Loucy (cell line): Measurements from ENCODE around the gene PIGU.

Experiments
- H2AFZ ChIP-seq: fragments of 200-600 bp; sonication (generic); 2 replicates; pipeline ENCODE4 v1.6.0; 2016; ENCODE audit warnings: antibody characterized with exemption, mild to moderate bottlenecking, low read length, moderate library complexity
- H3F3A ChIP-seq: fragments of 200-600 bp; 2 replicates; pipeline ENCODE4 v1.6.0; 2016; ENCODE audit warnings: antibody characterized with exemption, low read depth, mild to moderate bottlenecking
- H3K27me3 ChIP-seq: fragments of 200-600 bp; sonication (generic); 2 replicates; pipeline ENCODE4 v1.6.1; 2014; ENCODE audit warnings: low read length, mild to moderate bottlenecking; ENCODE audit not compliant: insufficient read depth, poor library complexity, severe bottlenecking
- H3K36me3 ChIP-seq: fragments of 200-600 bp; sonication (generic); 2 replicates; pipeline ENCODE4 v1.6.1; 2016; ENCODE audit warnings: low read length; ENCODE audit not compliant: insufficient read depth
- H3K4me1 ChIP-seq: fragments of 200-600 bp; sonication (generic); 2 replicates; pipeline ENCODE4 v1.5.1; 2014; ENCODE audit warnings: low read length, mild to moderate bottlenecking; ENCODE audit not compliant: insufficient read depth, poor library complexity, severe bottlenecking
- H3K4me2 ChIP-seq: fragments of 200-600 bp; sonication (generic); 2 replicates; pipeline ENCODE4 v1.6.0; 2014; ENCODE audit warnings: antibody characterized with exemption, low read length, low read depth, mild to moderate bottlenecking; ENCODE audit not compliant: poor library complexity, severe bottlenecking
- H3K4me3 ChIP-seq: fragments of 200-600 bp; sonication (generic); 2 replicates; pipeline ENCODE4 v1.5.1; 2014; ENCODE audit warnings: low read length, mild to moderate bottlenecking, mixed read lengths; ENCODE audit not compliant: poor library complexity, severe bottlenecking
- H3K79me2 ChIP-seq: fragments of 200-600 bp; sonication (generic); 2 replicates; pipeline ENCODE4 v1.6.1; 2014; ENCODE audit warnings: low read length; ENCODE audit not compliant: insufficient read depth
- H3K9ac ChIP-seq: fragments of 200-600 bp; sonication (generic); 2 replicates; pipeline ENCODE4 v1.6.0; 2014; ENCODE audit warnings: mild to moderate bottlenecking, low read depth, low read length, moderate library complexity; ENCODE audit not compliant: poor library complexity, severe bottlenecking
- H3K9me2 ChIP-seq: fragments of 200-600 bp; sonication (generic); replicated peaks from 2 replicates; pipeline ENCODE4 v1.6.1; 2016; ENCODE audit warnings: low read depth, low read length, mixed read lengths
- H3K9me3 ChIP-seq: fragments of 200-600 bp; sonication (generic); 2 replicates; pipeline ENCODE4 v1.6.1; 2014; ENCODE audit warnings: mild to moderate bottlenecking, antibody characterized with exemption, low read length, low read depth; ENCODE audit not compliant: insufficient read depth
- H4K20me1 ChIP-seq: fragments of 200-600 bp; sonication (generic); 2 replicates; pipeline ENCODE4 v1.6.0; 2014; ENCODE audit warnings: antibody characterized with exemption, low read length, mild to moderate bottlenecking; ENCODE audit not compliant: insufficient read depth, poor library complexity, severe bottlenecking
- EZH2phosphoT487 ChIP-seq: fragments of 200-600 bp; IDR thresholded peaks from 2 replicates; pipeline ENCODE4 v1.6.1; 2018; ENCODE audit warnings: antibody characterized with exemption, mild to moderate bottlenecking, moderate library complexity, borderline replicate concordance
- TF ChIP-seq, protein P1 (sequence below): fragments of 200-600 bp; sonication (generic); conservative IDR thresholded peaks from 2 replicates; pipeline ENCODE4 v1.5.1; 2014; ENCODE audit warnings: mild to moderate bottlenecking, antibody characterized with exemption, low read length

Gene PIGU

DNA sequence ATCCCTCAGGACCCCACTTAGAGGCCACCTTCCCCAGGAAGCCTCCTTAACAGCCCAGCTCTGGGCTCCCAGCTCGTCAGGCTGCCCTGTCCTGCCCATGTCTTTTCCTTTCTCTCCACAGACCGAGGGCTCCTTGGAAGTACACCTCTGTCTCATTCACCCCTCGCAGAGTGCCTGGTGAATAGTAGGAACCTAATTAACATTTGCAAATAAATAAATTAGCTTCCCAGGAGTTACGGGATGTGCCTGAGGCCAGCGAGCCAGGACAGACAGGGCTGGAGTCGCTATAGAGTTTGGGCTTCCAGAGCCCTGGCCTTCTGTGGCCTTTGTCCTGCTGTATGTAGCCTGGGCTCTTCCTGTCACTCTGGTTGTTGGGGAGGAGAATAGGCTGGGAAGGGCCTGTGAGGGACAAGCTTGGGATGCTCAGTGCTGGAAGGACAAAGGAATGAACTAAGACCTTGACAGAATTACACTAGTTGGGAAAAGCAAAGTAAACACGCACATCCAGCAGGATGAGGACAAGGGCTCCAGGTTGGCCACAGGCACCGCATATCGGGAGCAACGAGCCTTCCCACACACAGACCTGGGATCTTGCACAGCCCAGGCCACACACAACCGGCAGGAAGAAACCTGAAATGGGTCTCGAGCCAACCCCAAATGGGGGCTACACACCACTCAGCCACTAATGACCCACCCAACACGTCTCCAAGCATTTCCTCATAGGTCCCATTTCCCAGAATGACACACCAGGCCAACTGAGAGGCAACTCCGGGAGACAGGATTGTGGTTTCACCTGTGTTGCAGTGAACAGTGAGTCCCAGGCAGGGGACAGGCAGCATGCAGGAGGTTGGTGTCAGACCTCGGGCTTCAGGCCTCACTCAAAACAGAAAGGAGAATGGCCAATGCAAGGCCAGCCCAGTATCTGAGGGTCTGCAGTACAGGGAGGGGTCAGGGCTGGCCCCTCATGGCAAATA is 108.7 kb downstream of the PIGU start:
- H3K4me2 ChIP-seq, result no peak overlapping the region
- H4K20me1 ChIP-seq, result no peaks in the 10 kb centered on the region
- no peak overlapping the region for H3K4me3 ChIP-seq
- no peaks in the 10 kb centered on the region for H3K36me3 ChIP-seq
- H3K9me3 ChIP-seq, result no peaks in the 10 kb centered on the region
- no peak overlapping the region for H3K9ac ChIP-seq
- no peaks in the 10 kb centered on the region for H3F3A ChIP-seq
- no peak overlapping the region for H2AFZ ChIP-seq
- TF ChIP-seq, protein P1, sequence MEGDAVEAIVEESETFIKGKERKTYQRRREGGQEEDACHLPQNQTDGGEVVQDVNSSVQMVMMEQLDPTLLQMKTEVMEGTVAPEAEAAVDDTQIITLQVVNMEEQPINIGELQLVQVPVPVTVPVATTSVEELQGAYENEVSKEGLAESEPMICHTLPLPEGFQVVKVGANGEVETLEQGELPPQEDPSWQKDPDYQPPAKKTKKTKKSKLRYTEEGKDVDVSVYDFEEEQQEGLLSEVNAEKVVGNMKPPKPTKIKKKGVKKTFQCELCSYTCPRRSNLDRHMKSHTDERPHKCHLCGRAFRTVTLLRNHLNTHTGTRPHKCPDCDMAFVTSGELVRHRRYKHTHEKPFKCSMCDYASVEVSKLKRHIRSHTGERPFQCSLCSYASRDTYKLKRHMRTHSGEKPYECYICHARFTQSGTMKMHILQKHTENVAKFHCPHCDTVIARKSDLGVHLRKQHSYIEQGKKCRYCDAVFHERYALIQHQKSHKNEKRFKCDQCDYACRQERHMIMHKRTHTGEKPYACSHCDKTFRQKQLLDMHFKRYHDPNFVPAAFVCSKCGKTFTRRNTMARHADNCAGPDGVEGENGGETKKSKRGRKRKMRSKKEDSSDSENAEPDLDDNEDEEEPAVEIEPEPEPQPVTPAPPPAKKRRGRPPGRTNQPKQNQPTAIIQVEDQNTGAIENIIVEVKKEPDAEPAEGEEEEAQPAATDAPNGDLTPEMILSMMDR, result no peak
- no peak for TF ChIP-seq EZH2phosphoT487
- H3K4me1 ChIP-seq, result peaks cover 10% of the 10 kb centered on the region
- H3K79me2 ChIP-seq, result no peaks in the 10 kb centered on the region
- no peaks in the 10 kb centered on the region for H3K9me2 ChIP-seq
- H3K27me3 ChIP-seq, result no peaks in the 10 kb centered on the region

DNA sequence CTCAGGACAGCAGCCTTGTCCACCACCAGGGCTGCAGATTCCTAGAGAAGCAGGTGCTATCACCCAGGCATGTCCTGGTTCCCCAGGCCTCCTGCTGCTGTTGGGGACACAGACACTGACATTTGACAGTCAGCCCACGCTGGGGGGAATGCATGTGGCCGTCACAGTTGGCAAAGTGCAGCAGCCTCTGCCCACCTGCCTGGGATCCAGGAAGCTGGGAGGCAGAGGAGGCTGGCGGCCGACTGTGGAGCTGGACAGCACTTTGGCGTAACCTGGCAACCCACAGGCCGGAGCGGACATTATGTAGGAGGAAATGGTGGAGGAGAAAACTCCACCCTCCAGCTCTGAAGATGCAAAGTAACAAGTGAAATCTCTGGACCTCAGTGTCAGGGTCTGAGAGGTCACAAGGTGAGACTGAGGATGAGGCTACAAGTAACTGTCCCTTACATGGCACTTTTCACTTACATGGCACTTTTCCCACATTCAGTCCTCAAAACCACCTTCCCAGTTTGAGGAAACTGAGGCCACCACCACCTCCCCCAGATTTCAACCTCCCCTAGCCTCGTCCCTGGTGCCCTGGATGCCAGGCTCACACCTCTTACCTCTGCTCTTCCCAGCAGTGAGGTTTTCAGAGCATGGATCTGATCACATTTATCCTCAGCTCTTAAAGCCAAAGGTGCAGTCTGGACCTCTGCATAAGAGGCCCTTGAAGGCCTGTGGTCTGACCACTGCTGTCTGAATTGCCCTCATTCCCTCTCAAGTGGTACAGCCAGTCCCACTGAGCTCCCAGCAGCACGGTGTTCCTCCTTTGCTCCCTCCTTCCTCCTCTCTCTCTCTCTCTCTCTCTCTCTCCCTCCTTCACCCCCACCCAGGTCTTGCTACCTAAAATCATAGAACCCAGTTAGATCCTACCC is 109.7 kb downstream of the PIGU start:
- no peak overlapping the region for H3K4me3 ChIP-seq
- H4K20me1 ChIP-seq, result no peaks in the 10 kb centered on the region
- H2AFZ ChIP-seq, result no peak overlapping the region
- H3K9ac ChIP-seq, result no peak overlapping the region
- no peaks in the 10 kb centered on the region for H3K79me2 ChIP-seq
- H3K36me3 ChIP-seq, result no peaks in the 10 kb centered on the region
- H3K9me3 ChIP-seq, result no peaks in the 10 kb centered on the region
- no peak overlapping the region for H3K4me2 ChIP-seq
- TF ChIP-seq, protein P1, result no peak
- no peak for TF ChIP-seq EZH2phosphoT487
- H3F3A ChIP-seq, result no peaks in the 10 kb centered on the region
- H3K27me3 ChIP-seq, result no peaks in the 10 kb centered on the region
- peaks cover 10% of the 10 kb centered on the region for H3K4me1 ChIP-seq
- no peaks in the 10 kb centered on the region for H3K9me2 ChIP-seq

DNA sequence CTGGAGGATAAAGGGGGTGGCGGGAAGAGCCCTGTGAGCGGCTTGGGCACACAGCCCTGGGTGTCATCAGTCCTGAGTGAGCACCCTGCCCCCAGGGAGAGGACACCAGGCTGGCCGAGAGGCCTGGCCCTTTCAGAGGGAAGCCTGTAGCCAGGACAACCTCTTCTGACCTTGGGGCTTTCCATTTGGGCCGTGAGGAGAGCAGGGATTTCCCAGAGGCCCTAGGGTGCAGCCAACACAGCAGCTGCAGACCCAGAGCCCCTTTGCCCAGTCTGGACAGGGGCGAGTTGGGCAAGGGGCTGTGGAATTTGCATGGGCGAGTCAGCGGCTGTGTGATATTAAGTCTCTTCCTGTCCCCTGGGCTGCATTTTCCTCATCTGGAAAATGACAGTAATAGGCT is 112.1 kb downstream of the PIGU start:
- no peaks in the 10 kb centered on the region for H4K20me1 ChIP-seq
- no peak overlapping the region for H3K4me3 ChIP-seq
- peaks cover 7% of the 10 kb centered on the region; the same call in 1 of the 2 replicates for H3K36me3 ChIP-seq

More for the DNA sequence above, 112.1 kb downstream of the PIGU start:
- H2AFZ ChIP-seq, result no peak overlapping the region
- H3K27me3 ChIP-seq, result no peaks in the 10 kb centered on the region
- TF ChIP-seq, protein P1, result no peak
- TF ChIP-seq EZH2phosphoT487, result no peak
- no peak overlapping the region for H3K9ac ChIP-seq
- no peaks in the 10 kb centered on the region for H3K79me2 ChIP-seq
- no peaks in the 10 kb centered on the region for H3K9me3 ChIP-seq
- no peaks in the 10 kb centered on the region for H3F3A ChIP-seq
- H3K4me2 ChIP-seq, result no peak overlapping the region
- H3K4me1 ChIP-seq, result no peaks in the 10 kb centered on the region
- no peaks in the 10 kb centered on the region for H3K9me2 ChIP-seq
